Measurements from ENCODE around the gene SFXN5.

DNA sequence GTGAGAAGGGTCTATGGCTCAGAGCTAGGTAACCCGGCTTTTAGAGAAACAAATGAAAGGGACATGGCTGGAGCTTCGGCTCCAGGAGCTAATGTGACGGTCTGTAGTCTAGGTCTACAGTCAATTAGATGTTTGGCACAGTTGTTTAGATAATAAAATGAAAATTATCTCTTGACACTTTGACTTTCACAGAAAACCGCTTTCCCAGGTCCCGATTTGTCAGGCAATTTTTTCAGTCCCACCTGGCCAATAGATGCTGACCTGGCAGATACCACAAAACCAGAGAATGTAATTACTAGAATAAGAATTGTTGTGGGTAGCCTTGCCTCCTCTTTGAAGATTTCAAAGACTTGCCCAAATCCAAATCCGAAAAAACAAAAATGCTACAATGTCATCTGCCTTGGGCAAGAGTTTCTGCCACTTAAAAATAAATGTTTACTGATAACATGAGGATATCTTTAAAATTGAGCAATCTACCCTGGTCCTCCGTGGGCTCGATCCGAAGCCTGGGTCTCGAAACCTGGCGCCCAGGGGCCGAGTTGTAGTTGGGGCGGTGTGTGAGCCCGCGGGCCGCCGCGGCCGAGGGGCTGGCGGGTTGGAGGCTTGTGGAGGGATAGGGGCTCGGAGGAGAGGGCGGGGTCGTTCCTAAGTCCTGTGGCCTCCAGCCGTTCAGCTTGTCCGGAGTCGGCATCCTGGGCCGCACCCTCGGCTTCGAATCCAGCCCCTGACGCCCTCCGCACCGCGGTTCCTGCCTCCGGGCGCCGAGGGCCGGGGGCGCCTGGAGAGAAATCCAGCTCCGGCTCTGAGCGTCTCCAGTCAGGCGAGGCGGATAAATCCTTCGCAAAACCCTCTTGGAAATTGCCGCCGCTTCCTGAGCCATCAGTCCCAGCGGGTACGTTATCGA is 151.8 kb downstream of the SFXN5 start:
- no peak for TF ChIP-seq FOXK2 (IDR thresholded peaks at IDR 0.05)
- TF ChIP-seq NFRKB (IDR thresholded peaks at IDR 0.05): no peak
- no peak for TF ChIP-seq ZNF384 (IDR thresholded peaks at IDR 0.05)
- TF ChIP-seq ARNT (IDR thresholded peaks at IDR 0.05): no peak
- no peak for TF ChIP-seq SP1 (IDR thresholded peaks at IDR 0.05)
- no peak for TF ChIP-seq LEF1 (IDR thresholded peaks at IDR 0.05; ENCODE audit: borderline replicate concordance)
- no peak for TF ChIP-seq FOXM1 (IDR thresholded peaks at IDR 0.05; ENCODE audit: borderline replicate concordance)
- TF ChIP-seq FOXA1 (IDR thresholded peaks at IDR 0.05): no peak
- TF ChIP-seq BHLHE40 (IDR thresholded peaks at IDR 0.05; ENCODE audit: borderline replicate concordance): no peak
- TF ChIP-seq CTBP1 (IDR thresholded peaks at IDR 0.05; ENCODE audit: borderline replicate concordance): no peak
- TF ChIP-seq SUZ12 (IDR thresholded peaks at IDR 0.05): no peak
- no peak for TF ChIP-seq TARDBP (IDR thresholded peaks at IDR 0.05)
- no peak for TF ChIP-seq ELF4 (IDR thresholded peaks at IDR 0.05)
